CD14-positive monocyte (primary cell): ENCODE data around the gene ZNF681. TPM values are rescaled to one million over a fixed set of nuclear protein-coding genes. Genes with fewer than 3 reads are reported as not detected.
A peak's percentile ranks its signal among the peaks of the same experiment; 100 is the strongest.

Experiments used
- DNase-seq, 3 donors: peaks; one replicate each; pipeline ENCODE4 v3.0.0-alpha.2; 2011 to 2022
- H2AFZ ChIP-seq: 2 replicates; pipeline ENCODE4 v1.6.0; 2012; ENCODE audit warnings: mild to moderate bottlenecking, low read depth, low read length, inconsistent platforms; ENCODE audit not compliant: insufficient read depth, poor library complexity, severe bottlenecking
- H3K27ac ChIP-seq, 2 donors: 1 replicate in 1 of 2; 2 replicates in 1 of 2; pipeline ENCODE4 v1.5.1; 2012 to 2013; ENCODE audit warnings: low read length in 2 of 2, control low read depth in 1 of 2, inconsistent platforms in 1 of 2, low read depth in 1 of 2, mild to moderate bottlenecking in 1 of 2
- H3K27me3 ChIP-seq, 2 donors: one replicate each; pipeline versions ENCODE4 v1.6.0 to v1.6.1; 2011 to 2013; ENCODE audit warnings: low read length in 2 of 2; ENCODE audit not compliant: control insufficient read depth in 2 of 2, insufficient read depth in 2 of 2
- H3K36me3 ChIP-seq, 2 donors: replicated peaks in 1 of 2; 1 replicate in 1 of 2; 2 replicates in 1 of 2; pipeline versions ENCODE4 v1.5.1 to v1.6.1; 2012 to 2013; ENCODE audit warnings: low read length in 2 of 2, control low read depth in 1 of 2, inconsistent platforms in 1 of 2, mild to moderate bottlenecking in 1 of 2; ENCODE audit not compliant: insufficient read depth in 2 of 2, control insufficient read depth in 1 of 2
- H3K4me1 ChIP-seq, 2 donors: 1 replicate in 1 of 2; 2 replicates in 1 of 2; pipeline versions ENCODE4 v1.5.1 to v1.6.1; 2012 to 2013; ENCODE audit warnings: low read length in 2 of 2, control low read depth in 1 of 2, inconsistent platforms in 1 of 2, mild to moderate bottlenecking in 1 of 2, moderate library complexity in 1 of 2; ENCODE audit not compliant: insufficient read depth in 2 of 2, control insufficient read depth in 1 of 2
- H3K4me2 ChIP-seq: replicated peaks from 2 replicates; pipeline ENCODE3; 2012; ENCODE audit warnings: low read length, moderate library complexity, mild to moderate bottlenecking; ENCODE audit not compliant: poor library complexity, severe bottlenecking; ENCODE audit errors: extremely low read depth
- H3K4me3 ChIP-seq, 3 experiments: fragments of 200-600 bp in 1 of 3; sonication (generic) in 1 of 3; replicated peaks in 1 of 3; 1 replicate in 2 of 3; 2 replicates in 1 of 3; pipeline ENCODE4 v1.5.1; 2011 to 2013; ENCODE audit warnings: low read length in 3 of 3, mild to moderate bottlenecking in 3 of 3, control low read depth in 2 of 3, low read depth in 2 of 3, inconsistent platforms in 1 of 3, moderate library complexity in 1 of 3
- H3K79me2 ChIP-seq: 2 replicates; pipeline ENCODE4 v1.6.0; 2012; ENCODE audit warnings: mild to moderate bottlenecking, control low read depth, inconsistent platforms, low read length, moderate library complexity; ENCODE audit not compliant: insufficient read depth
- H3K9ac ChIP-seq: 2 replicates; pipeline ENCODE4 v1.6.0; 2017; ENCODE audit warnings: low read length, mild to moderate bottlenecking; ENCODE audit not compliant: insufficient read depth, poor library complexity, severe bottlenecking
- H3K9me3 ChIP-seq, 2 donors: replicated peaks in 1 of 2; 1 replicate in 1 of 2; 2 replicates in 1 of 2; pipeline versions ENCODE4 v1.5.1 to v1.6.1; 2012 to 2013; ENCODE audit warnings: low read length in 2 of 2, control low read depth in 1 of 2; ENCODE audit not compliant: control insufficient read depth in 1 of 2, insufficient read depth in 1 of 2
- H4K20me1 ChIP-seq: 2 replicates; pipeline ENCODE4 v1.6.0; 2012; ENCODE audit warnings: mild to moderate bottlenecking, low read length, control low read depth, moderate library complexity; ENCODE audit not compliant: insufficient read depth
- H3K27ac Mint-ChIP-seq, 7 donors: one replicate each; pipeline ENCODE4 v1.8.0; 2020; ENCODE audit warnings: mild to moderate bottlenecking in 7 of 7, mixed read lengths in 7 of 7, moderate library complexity in 6 of 7, inconsistent platforms in 2 of 7
- H3K27me3 Mint-ChIP-seq, 3 donors: one replicate each; pipeline ENCODE4 v1.8.0; 2021 to 2022; ENCODE audit warnings: low read depth in 3 of 3, mild to moderate bottlenecking in 3 of 3, mixed read lengths in 3 of 3, moderate library complexity in 3 of 3, inconsistent platforms in 1 of 3
- H3K36me3 Mint-ChIP-seq, 2 donors: one replicate each; pipeline ENCODE4 v1.8.0; 2020; ENCODE audit warnings: mixed read lengths in 2 of 2, inconsistent platforms in 1 of 2, mild to moderate bottlenecking in 1 of 2
- H3K4me1 Mint-ChIP-seq: one replicate; pipeline ENCODE4 v1.8.0; 2020; ENCODE audit warnings: mild to moderate bottlenecking, mixed read lengths
- H3K4me3 Mint-ChIP-seq, 2 donors: one replicate each; pipeline ENCODE4 v1.8.0; 2020; ENCODE audit warnings: mild to moderate bottlenecking in 2 of 2, mixed read lengths in 2 of 2, moderate library complexity in 1 of 2
- H3K9me3 Mint-ChIP-seq, 7 donors: one replicate each; pipeline ENCODE4 v1.8.0; 2020 to 2022; ENCODE audit warnings: mixed read lengths in 7 of 7, mild to moderate bottlenecking in 6 of 7, moderate library complexity in 6 of 7, inconsistent platforms in 2 of 7
- CTCF ChIP-seq: fragments of 200-600 bp; IDR thresholded peaks from one replicate; pipeline ENCODE4 v1.8.0; 2022; ENCODE audit warnings: antibody characterized with exemption, mild to moderate bottlenecking
- WGBS: methylation state at CpG from one replicate; pipeline ENCODE4 v1.1.5; 2013; ENCODE audit warnings: missing lambda C conversion rate; ENCODE audit not compliant: insufficient coverage; 5-methylcytosine and 5-hydroxymethylcytosine counted together
- intact Hi-C, 2 donors: fragments of 100-400 bp; cut with micrococcal nuclease; formaldehyde crosslinking; loops; one replicate each; pipeline versions ENCODE4 v1.15.0 to v1.15.1; 2023
- polyA plus RNA-seq, 3 donors: library from polyadenylated mRNA; depleted of rRNA in 1 of 3; unstranded in 2 of 3; stranded (reverse) in 1 of 3; fragments of 300-500 nt in 2 of 3; fragments of >200 nt in 1 of 3; fragmentation: Illumina TruSeq in 2 of 3; gene quantifications; 1 replicate in 2 of 3; 2 replicates in 1 of 3; pipeline ENCODE4 v1.2.3, GENCODE V29; 2012 to 2021

ZNF681 gene
- polyA plus RNA-seq, 3 donors = 0.04 to 0.19 (median 0.05) TPM

GRCh38 chr19:23769691-23770468 is 11.2 kb upstream of the ZNF681 start:
- peaks cover 14% of the 10 kb centered on the region for H3K4me1 Mint-ChIP-seq
- TF ChIP-seq CTCF = no peak
- Histone ChIP-seq H3K9ac (no peak overlapping the region), H3K9me3 (peaks cover 17 to 31% of the 10 kb centered on the region in 2 donors), H3K27me3 (no peaks in the 10 kb centered on the region), H2AFZ (no peak overlapping the region), H3K4me2 (no peak overlapping the region), H3K36me3 (no peaks in the 10 kb centered on the region), H3K27ac (no peak overlapping the region), H3K4me3 (no peak overlapping the region), H3K4me1 (peaks cover 0 to 3% of the 10 kb centered on the region in 2 donors), H4K20me1 (no peaks in the 10 kb centered on the region), H3K79me2 (no peaks in the 10 kb centered on the region)
- peaks cover 9 to 53% (median 36%) of the 10 kb centered on the region in 7 donors for H3K9me3 Mint-ChIP-seq
- no CpG with 5 or more reads among the region's 3 CpGs for WGBS
- H3K27ac Mint-ChIP-seq = no peak overlapping the region
- H3K4me3 Mint-ChIP-seq = no peak overlapping the region
- H3K36me3 Mint-ChIP-seq = peaks cover 0 to 2% of the 10 kb centered on the region in 2 donors
- intact Hi-C loops = no loop called here
- peak in 1 of 3 donors; percentile 14 for DNase-seq
- peaks cover 0 to 2% (median 0%) of the 10 kb centered on the region in 3 donors for H3K27me3 Mint-ChIP-seq

- Mint-ChIP-seq H3K27me3 (peaks cover 0 to 6% (median 2%) of the 10 kb centered on the region in 3 donors), H3K27ac (no peak overlapping the region), H3K4me1 (peaks cover 15% of the 10 kb centered on the region), H3K9me3 (peaks cover 9 to 64% (median 49%) of the 10 kb centered on the region in 7 donors), H3K36me3 (peaks cover 0 to 2% of the 10 kb centered on the region in 2 donors), H3K4me3 (no peak overlapping the region)
- no peak for TF ChIP-seq CTCF
- Histone ChIP-seq H3K27me3 (no peaks in the 10 kb centered on the region), H3K9ac (no peak overlapping the region), H4K20me1 (no peaks in the 10 kb centered on the region), H3K4me2 (no peak overlapping the region), H3K4me1 (peaks cover 10 to 19% of the 10 kb centered on the region in 2 donors), H3K79me2 (no peaks in the 10 kb centered on the region), H3K36me3 (no peaks in the 10 kb centered on the region), H3K27ac (no peak overlapping the region), H3K9me3 (peaks cover 21 to 37% of the 10 kb centered on the region in 2 donors), H2AFZ (no peak overlapping the region), H3K4me3 (no peak overlapping the region)
- DNase-seq = no peak
- 82% methylated on average over 7 of the region's 13 CpGs for WGBS
- intact Hi-C loops = no loop called here
These were observed 8.3 kb upstream of the ZNF681 start for GRCh38 chr19:23766951-23767350.
